ENCODE data around the gene FAM107A.

The FAM107A gene

DNA sequence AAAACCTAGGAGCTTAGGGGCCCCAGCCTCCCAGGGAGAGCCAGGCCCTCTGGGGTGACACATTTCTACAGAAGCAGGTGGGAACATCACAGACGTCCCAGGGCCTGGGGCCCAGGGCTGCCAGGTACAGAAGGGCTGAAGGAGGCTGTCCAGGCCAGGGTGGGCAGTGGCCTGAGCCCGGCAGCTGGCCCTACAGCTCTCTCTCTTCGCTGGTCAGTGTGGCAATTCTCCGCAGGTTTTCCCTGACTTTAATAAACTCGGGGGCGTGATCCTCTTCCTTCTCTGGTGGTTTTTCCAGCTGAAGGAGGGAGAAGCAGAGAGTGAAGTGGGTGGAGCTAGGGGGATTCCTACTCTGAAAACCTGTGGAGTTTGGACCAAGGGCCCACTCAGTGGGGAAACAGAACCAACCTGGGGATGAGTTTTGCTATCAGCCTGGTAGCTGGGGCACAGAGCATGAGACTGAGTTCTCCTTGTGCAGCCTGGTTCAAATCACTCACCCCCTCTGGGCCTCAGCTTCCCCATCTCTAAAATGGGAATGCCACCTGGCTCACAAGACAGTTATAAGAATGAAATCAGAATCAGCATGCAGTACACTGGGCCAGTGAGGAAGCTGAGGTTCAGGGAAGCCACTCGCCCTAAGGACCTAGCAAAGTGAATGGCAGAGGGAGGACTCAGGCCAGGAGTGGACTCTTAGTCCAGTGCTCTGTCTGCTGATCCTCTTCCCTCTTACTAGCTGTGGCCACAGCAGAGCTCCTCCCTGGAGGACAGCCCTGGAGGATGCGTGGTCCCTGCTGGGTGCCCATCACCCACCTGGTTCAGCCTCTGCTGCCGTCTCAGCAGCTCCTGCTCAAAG lies 10.6 kb downstream of the FAM107A start:
- no peaks in the 10 kb centered on the region for H3K27me3 ChIP-seq (ENCODE audit: low read depth, low read length)
- H3K27ac ChIP-seq (ENCODE audit: low read length), result no peak overlapping the region
- no peaks in the 10 kb centered on the region for H3K9me3 ChIP-seq (ENCODE audit: control insufficient read depth in 1 of 2, low read length in 2 of 2)
- H3K4me1 ChIP-seq (ENCODE audit: control insufficient read depth in 1 of 2, insufficient read depth in 2 of 2, low read length in 2 of 2), result no peaks in the 10 kb centered on the region
- H3K4me3 ChIP-seq (ENCODE audit: low read depth in 1 of 2, low read length in 2 of 2), result no peak overlapping the region
- H3K36me3 ChIP-seq (ENCODE audit: control insufficient read depth in 1 of 2, insufficient read depth in 2 of 2, low read length in 2 of 2), result no peaks in the 10 kb centered on the region

DNA sequence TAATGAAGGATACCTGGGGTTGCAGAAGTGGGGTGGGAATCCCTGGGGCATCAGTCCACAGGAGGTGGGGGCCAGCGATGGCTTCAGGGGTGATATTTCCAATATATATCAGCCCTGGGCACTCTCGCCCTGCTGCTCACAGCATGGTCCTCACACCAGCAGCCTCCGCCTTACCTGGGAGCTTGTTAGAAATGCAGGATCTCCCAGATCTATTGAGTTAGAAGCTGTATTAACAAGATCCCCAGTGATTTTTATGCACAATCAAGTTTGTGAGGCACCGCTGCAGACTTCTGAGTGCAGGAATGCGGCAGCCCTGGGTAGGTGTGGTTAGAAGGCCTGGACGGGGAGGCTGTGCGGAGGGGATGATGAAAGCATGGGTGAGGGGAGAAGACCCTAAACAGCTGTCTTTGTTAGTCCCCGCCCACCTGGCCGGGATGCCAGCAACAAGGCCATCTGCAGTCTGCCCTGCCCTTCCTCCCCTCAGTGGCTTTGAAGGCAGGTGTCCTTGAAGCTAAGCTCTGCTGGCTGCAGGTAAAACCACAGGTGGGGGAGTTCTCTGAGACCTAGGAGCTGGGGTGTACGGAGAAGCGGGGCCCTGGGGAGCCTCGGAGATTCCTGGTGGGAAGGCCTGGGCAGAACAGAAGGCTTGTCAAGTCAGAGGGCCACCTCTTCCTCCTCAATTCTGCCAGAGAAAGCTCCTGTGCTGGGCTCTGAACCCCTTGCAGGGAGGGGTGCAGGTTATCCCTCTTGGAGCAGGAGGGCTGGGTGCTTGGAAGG lies 11.4 kb downstream of the FAM107A start:
- no peaks in the 10 kb centered on the region for H3K27me3 ChIP-seq (ENCODE audit: low read depth, low read length)
- H3K4me1 ChIP-seq (ENCODE audit: control insufficient read depth in 1 of 2, insufficient read depth in 2 of 2, low read length in 2 of 2), result no peaks in the 10 kb centered on the region
- no peak overlapping the region for H3K27ac ChIP-seq (ENCODE audit: low read length)
- H3K9me3 ChIP-seq (ENCODE audit: control insufficient read depth in 1 of 2, low read length in 2 of 2), result no peaks in the 10 kb centered on the region
- no peak overlapping the region for H3K4me3 ChIP-seq (ENCODE audit: low read depth in 1 of 2, low read length in 2 of 2)
- no peaks in the 10 kb centered on the region for H3K36me3 ChIP-seq (ENCODE audit: control insufficient read depth in 1 of 2, insufficient read depth in 2 of 2, low read length in 2 of 2)

GRCh38 chr3:58564456-58565160 lies 12.6 kb downstream of the FAM107A start:
- H3K27me3 ChIP-seq (ENCODE audit: low read depth, low read length), result no peaks in the 10 kb centered on the region
- H3K4me3 ChIP-seq (ENCODE audit: low read depth in 1 of 2, low read length in 2 of 2), result no peak overlapping the region
- no peaks in the 10 kb centered on the region for H3K9me3 ChIP-seq (ENCODE audit: control insufficient read depth in 1 of 2, low read length in 2 of 2)
- H3K4me1 ChIP-seq (ENCODE audit: control insufficient read depth in 1 of 2, insufficient read depth in 2 of 2, low read length in 2 of 2), result no peaks in the 10 kb centered on the region
- H3K36me3 ChIP-seq (ENCODE audit: control insufficient read depth in 1 of 2, insufficient read depth in 2 of 2, low read length in 2 of 2), result no peaks in the 10 kb centered on the region
- no peak overlapping the region for H3K27ac ChIP-seq (ENCODE audit: low read length)

- Histone ChIP-seq H3K4me1 (ENCODE audit: control insufficient read depth in 1 of 2, insufficient read depth in 2 of 2, low read length in 2 of 2) (no peaks in the 10 kb centered on the region), H3K27me3 (ENCODE audit: low read depth, low read length) (no peaks in the 10 kb centered on the region), H3K4me3 (ENCODE audit: low read depth in 1 of 2, low read length in 2 of 2) (no peak overlapping the region), H3K9me3 (ENCODE audit: control insufficient read depth in 1 of 2, low read length in 2 of 2) (no peaks in the 10 kb centered on the region), H3K27ac (ENCODE audit: low read length) (no peak overlapping the region), H3K36me3 (ENCODE audit: control insufficient read depth in 1 of 2, insufficient read depth in 2 of 2, low read length in 2 of 2) (no peaks in the 10 kb centered on the region)
Observed at GRCh38 chr3:58564054-58564453, 13.1 kb downstream of the FAM107A start.

- Histone ChIP-seq H3K4me3 (ENCODE audit: low read depth in 1 of 2, low read length in 2 of 2) (no peak overlapping the region), H3K4me1 (ENCODE audit: control insufficient read depth in 1 of 2, insufficient read depth in 2 of 2, low read length in 2 of 2) (no peaks in the 10 kb centered on the region), H3K27me3 (ENCODE audit: low read depth, low read length) (no peaks in the 10 kb centered on the region), H3K9me3 (ENCODE audit: control insufficient read depth in 1 of 2, low read length in 2 of 2) (no peaks in the 10 kb centered on the region), H3K27ac (ENCODE audit: low read length) (no peak overlapping the region), H3K36me3 (ENCODE audit: control insufficient read depth in 1 of 2, insufficient read depth in 2 of 2, low read length in 2 of 2) (no peaks in the 10 kb centered on the region)
Observed at GRCh38 chr3:58563386-58564035, 13.7 kb downstream of the FAM107A start.

GRCh38 chr3:58562498-58562897 lies 14.7 kb downstream of the FAM107A start:
- Histone ChIP-seq H3K27ac (ENCODE audit: low read length) (no peak overlapping the region), H3K9me3 (ENCODE audit: control insufficient read depth in 1 of 2, low read length in 2 of 2) (no peaks in the 10 kb centered on the region), H3K4me3 (ENCODE audit: low read depth in 1 of 2, low read length in 2 of 2) (no peak overlapping the region), H3K4me1 (ENCODE audit: control insufficient read depth in 1 of 2, insufficient read depth in 2 of 2, low read length in 2 of 2) (no peaks in the 10 kb centered on the region), H3K27me3 (ENCODE audit: low read depth, low read length) (no peaks in the 10 kb centered on the region), H3K36me3 (ENCODE audit: control insufficient read depth in 1 of 2, insufficient read depth in 2 of 2, low read length in 2 of 2) (no peaks in the 10 kb centered on the region)

DNA sequence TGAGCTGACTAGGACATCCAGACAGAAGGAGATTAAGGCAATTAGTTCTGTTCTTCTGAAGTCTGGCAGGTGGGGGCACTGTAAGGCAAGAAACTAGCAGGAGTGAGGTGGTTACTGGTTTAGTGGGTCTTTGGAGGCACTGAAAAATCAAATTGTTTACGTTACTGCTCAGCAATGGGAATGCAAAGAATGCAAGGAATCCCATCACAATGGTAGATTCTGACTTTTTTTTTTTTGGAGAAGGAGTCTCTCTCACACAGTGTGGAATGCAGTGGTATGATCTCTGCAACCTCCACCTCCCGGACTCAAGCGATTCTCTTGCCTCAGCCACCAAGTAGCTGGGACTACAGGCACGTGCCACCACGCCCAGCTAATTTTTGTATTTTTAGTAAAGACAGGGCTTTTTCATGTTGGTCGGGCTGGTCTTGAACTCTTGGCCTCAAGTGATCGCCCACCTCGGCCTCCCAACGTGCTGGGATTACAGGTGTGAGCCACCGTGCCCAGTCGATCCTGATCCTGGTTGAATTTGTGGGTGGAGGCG lies 16.4 kb downstream of the FAM107A start:
- Histone ChIP-seq H3K4me1 (ENCODE audit: control insufficient read depth in 1 of 2, insufficient read depth in 2 of 2, low read length in 2 of 2) (no peaks in the 10 kb centered on the region), H3K9me3 (ENCODE audit: control insufficient read depth in 1 of 2, low read length in 2 of 2) (no peaks in the 10 kb centered on the region), H3K4me3 (ENCODE audit: low read depth in 1 of 2, low read length in 2 of 2) (no peak overlapping the region), H3K27ac (ENCODE audit: low read length) (no peak overlapping the region), H3K27me3 (ENCODE audit: low read depth, low read length) (no peaks in the 10 kb centered on the region), H3K36me3 (ENCODE audit: control insufficient read depth in 1 of 2, insufficient read depth in 2 of 2, low read length in 2 of 2) (no peaks in the 10 kb centered on the region)

DNA sequence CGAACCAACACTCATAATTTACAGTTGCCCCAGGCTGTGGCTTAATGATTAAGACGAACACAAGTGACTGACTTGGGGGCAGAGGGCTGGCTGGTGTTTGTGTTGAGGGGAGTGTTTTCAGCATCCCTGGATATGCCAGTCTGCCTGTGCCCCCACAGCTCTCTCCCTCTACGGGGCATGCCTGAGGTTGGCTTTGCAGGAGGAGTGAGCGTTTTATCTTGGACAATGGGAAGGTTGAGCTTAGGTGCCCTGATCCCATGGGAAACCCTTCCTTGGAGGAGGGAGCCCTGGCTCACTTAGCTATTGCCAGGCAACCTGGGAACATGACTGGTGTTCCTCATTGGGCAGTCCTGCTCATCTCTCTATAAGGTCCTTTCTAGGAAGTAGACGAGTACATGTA lies 17.6 kb downstream of the FAM107A start:
- no peaks in the 10 kb centered on the region for H3K4me1 ChIP-seq (ENCODE audit: control insufficient read depth in 1 of 2, insufficient read depth in 2 of 2, low read length in 2 of 2)
- H3K9me3 ChIP-seq (ENCODE audit: control insufficient read depth in 1 of 2, low read length in 2 of 2), result no peaks in the 10 kb centered on the region
- no peak overlapping the region for H3K4me3 ChIP-seq (ENCODE audit: low read depth in 1 of 2, low read length in 2 of 2)
- no peaks in the 10 kb centered on the region for H3K36me3 ChIP-seq (ENCODE audit: control insufficient read depth in 1 of 2, insufficient read depth in 2 of 2, low read length in 2 of 2)
- H3K27ac ChIP-seq (ENCODE audit: low read length), result no peak overlapping the region
- no peaks in the 10 kb centered on the region for H3K27me3 ChIP-seq (ENCODE audit: low read depth, low read length)

DNA sequence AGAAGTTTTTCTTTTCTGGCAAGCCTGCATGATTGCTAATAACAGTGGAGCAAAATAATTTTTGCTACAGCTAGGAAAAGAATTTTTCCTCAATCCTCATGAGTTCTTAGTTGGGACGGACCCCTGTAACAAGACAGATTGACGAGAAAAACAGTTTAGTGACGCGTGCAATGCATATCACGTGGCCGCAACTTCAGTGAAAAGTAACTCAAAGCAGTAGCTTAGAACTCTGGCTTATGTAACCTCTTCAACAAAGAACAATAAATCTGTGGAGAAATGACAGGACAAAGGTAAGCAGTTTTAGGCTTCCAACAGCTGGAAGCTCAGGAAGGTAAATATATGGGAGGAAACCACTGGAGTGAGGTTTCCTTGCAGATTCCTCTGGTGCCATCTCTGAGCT lies 19.7 kb downstream of the FAM107A start:
- no peak overlapping the region for H3K27ac ChIP-seq (ENCODE audit: low read length)
- H3K4me1 ChIP-seq (ENCODE audit: control insufficient read depth in 1 of 2, insufficient read depth in 2 of 2, low read length in 2 of 2), result no peaks in the 10 kb centered on the region
- no peak overlapping the region for H3K4me3 ChIP-seq (ENCODE audit: low read depth in 1 of 2, low read length in 2 of 2)
- no peaks in the 10 kb centered on the region for H3K36me3 ChIP-seq (ENCODE audit: control insufficient read depth in 1 of 2, insufficient read depth in 2 of 2, low read length in 2 of 2)
- H3K9me3 ChIP-seq (ENCODE audit: control insufficient read depth in 1 of 2, low read length in 2 of 2), result no peaks in the 10 kb centered on the region
- H3K27me3 ChIP-seq (ENCODE audit: low read depth, low read length), result no peaks in the 10 kb centered on the region

DNA sequence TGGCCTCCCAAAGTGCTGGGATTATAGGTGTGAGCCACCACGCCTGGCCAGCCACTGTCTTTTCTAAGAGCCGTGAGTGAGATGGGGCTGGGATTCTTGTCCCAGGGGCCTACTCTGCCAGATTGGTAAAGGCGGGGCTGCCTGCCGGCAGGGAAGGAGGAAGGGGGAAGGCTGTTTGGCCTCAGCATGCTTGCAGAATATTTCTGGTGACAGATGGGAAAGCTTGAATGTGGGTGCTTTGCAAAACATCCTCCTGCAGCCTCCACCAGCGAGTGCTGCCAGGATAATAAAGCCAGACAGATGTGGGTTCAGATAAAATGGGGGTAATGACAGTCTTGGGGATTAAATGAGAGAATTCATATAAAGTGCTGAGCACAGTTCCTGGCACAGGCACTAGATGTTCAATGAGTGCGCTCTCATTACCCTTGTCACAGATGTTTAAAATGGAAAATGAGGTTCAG lies 20.4 kb downstream of the FAM107A start:
- H3K27me3 ChIP-seq (ENCODE audit: low read depth, low read length), result no peaks in the 10 kb centered on the region
- no peak overlapping the region for H3K4me3 ChIP-seq (ENCODE audit: low read depth in 1 of 2, low read length in 2 of 2)
- H3K9me3 ChIP-seq (ENCODE audit: control insufficient read depth in 1 of 2, low read length in 2 of 2), result no peaks in the 10 kb centered on the region
- H3K4me1 ChIP-seq (ENCODE audit: control insufficient read depth in 1 of 2, insufficient read depth in 2 of 2, low read length in 2 of 2), result no peaks in the 10 kb centered on the region
- H3K27ac ChIP-seq (ENCODE audit: low read length), result no peak overlapping the region
- no peaks in the 10 kb centered on the region for H3K36me3 ChIP-seq (ENCODE audit: control insufficient read depth in 1 of 2, insufficient read depth in 2 of 2, low read length in 2 of 2)
